HEK293 (cell line): Measurements from ENCODE around the gene LMNA.

Experiments used
- CTCF ChIA-PET: fragments of 350-600 bp; formaldehyde crosslinking; extraction: SDS; loops from one replicate; lab custom pipeline; 2021; ENCODE audit warnings: antibody characterized with exemption; lab: Yijun Ruan, JAX
- POLR2A ChIA-PET: fragments of 300-600 bp; formaldehyde crosslinking; extraction: SDS; loops from one replicate; lab custom pipeline; 2020; ENCODE audit warnings: antibody characterized with exemption, inconsistent platforms; lab: Yijun Ruan, JAX
- H3K27ac ChIP-seq: fragments of 200-500 bp; sonication (Bioruptor generic); 2 replicates; pipeline ENCODE4 v1.5.1; 2014; ENCODE audit warnings: low read depth, low read length, control low read depth, inconsistent platforms; ENCODE audit errors: extremely low read depth
- H3K36me3 ChIP-seq, 2 experiments: fragments of 200-500 bp in 1 of 2; sonication (Bioruptor generic) in 1 of 2; 1 replicate in 1 of 2; 2 replicates in 1 of 2; pipeline ENCODE4 v1.5.1; 2014 to 2017; ENCODE audit warnings: inconsistent platforms in 2 of 2, low read length in 2 of 2; ENCODE audit not compliant: control insufficient read depth in 2 of 2, insufficient read depth in 1 of 2
- H3K4me1 ChIP-seq: fragments of 200-500 bp; sonication (Bioruptor generic); 2 replicates; pipeline ENCODE4 v1.5.1; 2014; ENCODE audit warnings: mild to moderate bottlenecking, low read length, inconsistent platforms; ENCODE audit not compliant: control insufficient read depth, insufficient read depth
- H3K4me3 ChIP-seq: 2 replicates; pipeline ENCODE4 v1.5.1; 2011; ENCODE audit warnings: low read depth, mild to moderate bottlenecking, control low read depth, low read length, moderate library complexity
- H3K9me3 ChIP-seq: fragments of 200-500 bp; sonication (Bioruptor generic); 2 replicates; pipeline ENCODE4 v1.5.1; 2014; ENCODE audit warnings: low read depth, low read length, inconsistent platforms; ENCODE audit not compliant: control insufficient read depth, insufficient read depth
- BCL6B ChIP-seq: fragments of 450-650 bp; formaldehyde crosslinking; IDR thresholded peaks from 2 replicates; pipeline ENCODE4 v1.5.1; 2017; ENCODE audit warnings: missing biosample characterization, missing genetic modification characterization
- IKZF3 ChIP-seq: fragments of 450-650 bp; IDR thresholded peaks from 2 replicates; pipeline ENCODE4 v1.5.0; 2018; ENCODE audit warnings: missing biosample characterization, mild to moderate bottlenecking, missing genetic modification characterization, moderate library complexity
- SP2 ChIP-seq: fragments of 450-650 bp; formaldehyde crosslinking; IDR thresholded peaks from 2 replicates; pipeline ENCODE4 v1.5.1; 2016; ENCODE audit warnings: missing biosample characterization, missing genetic modification characterization
- ZBTB6 ChIP-seq: fragments of 450-650 bp; formaldehyde crosslinking; IDR thresholded peaks from 2 replicates; pipeline ENCODE4 v1.5.1; 2017; ENCODE audit warnings: missing biosample characterization, missing genetic modification characterization
- ZNF10 ChIP-seq: fragments of 450-650 bp; formaldehyde crosslinking; IDR thresholded peaks from 2 replicates; pipeline ENCODE4 v1.5.1; 2017; ENCODE audit warnings: missing biosample characterization, missing genetic modification characterization
- ZNF26 ChIP-seq: fragments of 450-650 bp; formaldehyde crosslinking; IDR thresholded peaks from 2 replicates; pipeline ENCODE4 v1.5.1; 2016; ENCODE audit warnings: missing biosample characterization, missing genetic modification characterization
- ZNF404 ChIP-seq: fragments of 450-650 bp; formaldehyde crosslinking; IDR thresholded peaks from 2 replicates; pipeline ENCODE4 v1.5.1; 2017; ENCODE audit warnings: missing biosample characterization, missing genetic modification characterization
- ZNF513 ChIP-seq: fragments of 450-650 bp; IDR thresholded peaks from 2 replicates; pipeline ENCODE4 v1.5.1; 2018; ENCODE audit warnings: missing biosample characterization, missing genetic modification characterization
- ZNF600 ChIP-seq: fragments of 450-650 bp; formaldehyde crosslinking; IDR thresholded peaks from 2 replicates; pipeline ENCODE4 v1.5.1; 2016; ENCODE audit warnings: missing biosample characterization, missing genetic modification characterization
- ZNF670 ChIP-seq: fragments of 450-650 bp; formaldehyde crosslinking; IDR thresholded peaks from 2 replicates; pipeline ENCODE4 v1.5.1; 2016; ENCODE audit warnings: missing biosample characterization, missing genetic modification characterization, low read depth
- ZSCAN23 ChIP-seq: fragments of 450-650 bp; formaldehyde crosslinking; IDR thresholded peaks from 2 replicates; pipeline ENCODE4 v1.5.1; 2016; ENCODE audit warnings: missing biosample characterization, missing genetic modification characterization
- ZSCAN4 ChIP-seq: fragments of 450-650 bp; formaldehyde crosslinking; IDR thresholded peaks from 2 replicates; pipeline ENCODE4 v1.5.1; 2017; ENCODE audit warnings: missing biosample characterization, missing genetic modification characterization

The LMNA gene

GRCh38 chr1:156100205-156100995 lies 14.1 kb upstream of the LMNA start (continued):
- TF ChIP-seq ZNF600 (tag by site-specific recombination) = peak; percentile 32; the same call in 1 of the 2 replicates
- no peak for TF ChIP-seq ZNF513 (tag by site-specific recombination)
- TF ChIP-seq BCL6B = no peak
- TF ChIP-seq ZSCAN23 (tag by site-specific recombination) = no peak
- TF ChIP-seq ZNF670 (tag by site-specific recombination) = no peak
- no peak for TF ChIP-seq ZBTB6
- TF ChIP-seq ZSCAN4 (tag by site-specific recombination) = no peak
- TF ChIP-seq, all 188 proteins: peak for 8

- H3K36me3 ChIP-seq = no peaks in the 10 kb centered on the region
- no peak overlapping the region for H3K27ac ChIP-seq
- TF ChIP-seq IKZF3 (tag by site-specific recombination) (peak; percentile 53; the same call in 1 of the 2 replicates), ZNF404 (tag by site-specific recombination) (no peak)
- TF ChIP-seq, all 188 proteins: peak for 1
- CTCF ChIA-PET = interaction anchor here (0.6 to 22.5 kb wide), 3 partner anchors 11 to 65 kb away, joined by 4 to 1029 read pairs (median 4); partner anchors contain the start of gene LMNA
- no peak overlapping the region for H3K4me3 ChIP-seq
- H3K4me1 ChIP-seq = peaks cover 12% of the 10 kb centered on the region
- POLR2A ChIA-PET = interaction anchor here (10.1 kb wide), 1 partner anchor 12 kb away, joined by 63 read pairs; the partner anchor contains the start of gene LMNA
- H3K9me3 ChIP-seq = no peaks in the 10 kb centered on the region
These were observed 12.6 kb upstream of the LMNA start for GRCh38 chr1:156101880-156102279.

GRCh38 chr1:156102633-156103511 lies 11.6 kb upstream of the LMNA start:
- TF ChIP-seq SP2 (tag by site-specific recombination) = peak; percentile 47
- peak; percentile 96 for TF ChIP-seq ZNF10
- TF ChIP-seq ZNF26 = no peak
- H3K4me1 ChIP-seq = peaks cover 12% of the 10 kb centered on the region
- no peak overlapping the region for H3K27ac ChIP-seq
- no peak overlapping the region for H3K4me3 ChIP-seq
- POLR2A ChIA-PET = interaction anchor here (0.6 to 10.1 kb wide), 2 partner anchors 11 to 58 kb away, joined by 3 to 63 read pairs; partner anchors contain the start of gene LMNA
- CTCF ChIA-PET = interaction anchor here (0.6 to 22.5 kb wide), 4 partner anchors 12 to 122 kb away, joined by 4 to 1029 read pairs (median 4); partner anchors contain the start of gene LMNA
- H3K9me3 ChIP-seq = no peaks in the 10 kb centered on the region
- H3K36me3 ChIP-seq = no peaks in the 10 kb centered on the region
